Measurements from ENCODE around the gene EXOC3. TPM values are rescaled to one million over a fixed set of nuclear protein-coding genes. Genes with fewer than 3 reads are reported as not detected.

Gene EXOC3
- total and polyA plus RNA-seq, 2 of the 4 experiments (the other 2 are of a cell fraction) = 35.1 to 47.5 TPM

- dilution Hi-C loops (cut with HindIII; ENCODE audit: low sequenced_read_pairs, unreplicated experiment) (no loop called here), intact Hi-C loops (cut with micrococcal nuclease) (no loop called here), in situ Hi-C loops (cut with MboI; ENCODE audit: low sequenced_read_pairs) (no loop called here)
- H3K56ac ChIP-seq (ENCODE audit: extremely low read depth, insufficient read depth, low read length) = no peak overlapping the region
- ChIA-PET CTCF (interaction anchor here (0.7 to 1.9 kb wide), 7 partner anchors 11 to 312 kb away, joined by 3 to 5 read pairs (median 4); no protein-coding TSS in a partner anchor), POLR2A (ENCODE audit: unreplicated experiment) (no interaction called here)
- H2BK15ac ChIP-seq (ENCODE audit: low read depth, low read length) = no peak overlapping the region
- H2AK5ac ChIP-seq (ENCODE audit: low read depth, low read length) = no peak overlapping the region
- H3K36me3 ChIP-seq (ENCODE audit: control insufficient read depth, insufficient read depth, low read length) = peaks cover 34% of the 10 kb centered on the region
- H2BK20ac ChIP-seq (ENCODE audit: low read depth, low read length) = no peak overlapping the region
- H3K4ac ChIP-seq (ENCODE audit: low read depth, low read length) = no peak overlapping the region
- H3K27ac ChIP-seq (ENCODE audit: insufficient read depth, low read length) = no peak overlapping the region
- H3K27me3 ChIP-seq (ENCODE audit: control insufficient read depth, insufficient read depth, low read length) = no peaks in the 10 kb centered on the region
- peaks cover 4% of the 10 kb centered on the region; the same call in 1 of the 2 replicates for H3K9me1 ChIP-seq (ENCODE audit: insufficient read depth, low read length)
- no peak overlapping the region for H2BK120ac ChIP-seq (ENCODE audit: low read depth, low read length)
- H3K4me1 ChIP-seq (ENCODE audit: control insufficient read depth, insufficient read depth, low read length) = peaks cover 12% of the 10 kb centered on the region
- no peak overlapping the region for H3K23ac ChIP-seq (ENCODE audit: low read depth, low read length)
- no peak overlapping the region for H2AFZ ChIP-seq (replicated peaks; ENCODE audit: low read length, poor library complexity)
- no peak overlapping the region for H3K9ac ChIP-seq (ENCODE audit: low read depth, low read length)
- H4K20me1 ChIP-seq (ENCODE audit: insufficient read depth, low read length) = 0 out of 2 replicates have a peak, but pooled peaks cover 14% of the 10 kb centered on the region
- no peaks in the 10 kb centered on the region for H3K9me3 ChIP-seq (ENCODE audit: control insufficient read depth, insufficient read depth, low read length)
- H4K91ac ChIP-seq (ENCODE audit: insufficient read depth, low read depth, low read length) = no peak overlapping the region
- 87% methylated on average over 3 of the region's 19 CpGs; no CpG with 5 or more reads in 1 of the 2 experiments for whole genome bisulfite sequencing, 2 experiments (ENCODE audit: extremely low coverage in 2 of 2, insufficient read length in 1 of 2)
- H3K4me3 ChIP-seq (ENCODE audit: insufficient read depth, low read depth, low read length) = no peak overlapping the region
- no peak overlapping the region for H2AK9ac ChIP-seq (replicated peaks; ENCODE audit: low read depth, low read length, poor library complexity)
- no peak overlapping the region for H3K14ac ChIP-seq (replicated peaks; ENCODE audit: low read depth, low read length)
- ATAC-seq (ENCODE audit: low read depth) (no peak), DNase-seq (no peak)
- no TSS peak for BruUV-seq (replicated peaks)
- no peak overlapping the region for H4K5ac ChIP-seq (ENCODE audit: low read depth, low read length)
- TF ChIP-seq MXI1 (IDR thresholded peaks at IDR 0.05; ENCODE audit: borderline replicate concordance, low read depth, low read length) (no peak), RFX5 (IDR thresholded peaks at IDR 0.05; ENCODE audit: low read depth, low read length) (no peak), CEBPB (IDR thresholded peaks at IDR 0.05; ENCODE audit: low read depth, low read length) (no peak), SMC3 (IDR thresholded peaks at IDR 0.05; ENCODE audit: low read depth, low read length) (no peak), CHD1 (IDR thresholded peaks at IDR 0.05; ENCODE audit: low read depth, low read length) (no peak), BHLHE40 (IDR thresholded peaks at IDR 0.05; ENCODE audit: low read depth, low read length) (no peak), USF2 (IDR thresholded peaks at IDR 0.05; ENCODE audit: low read depth, low read length) (no peak), POLR2A (IDR thresholded peaks at IDR 0.05; ENCODE audit: low read depth, low read length) (no peak), MAZ (IDR thresholded peaks at IDR 0.05; ENCODE audit: borderline replicate concordance, low read depth, low read length) (no peak), MAFK (IDR thresholded peaks at IDR 0.05; ENCODE audit: low read depth, low read length) (no peak)
- H3K4me2 ChIP-seq (ENCODE audit: low read depth, low read length) = no peak overlapping the region
- no peak overlapping the region for H4K8ac ChIP-seq (ENCODE audit: low read depth in 2 of 2, low read length in 2 of 2)
- H2BK5ac ChIP-seq (ENCODE audit: low read depth, low read length, poor library complexity, severe bottlenecking) = no peak overlapping the region
- no peak overlapping the region for H3K18ac ChIP-seq (ENCODE audit: low read depth, low read length)
- peaks cover 46 to 75% of the 10 kb centered on the region in 2 experiments for H3K79me1 ChIP-seq (ENCODE audit: low read depth in 1 of 2, low read length in 2 of 2)
Observed at GRCh38 chr5:446066-446882, 3.3 kb downstream of the EXOC3 start.
